H9 (cell line): Measurements from ENCODE around the gene MPHOSPH8. TPM values are rescaled to one million over a fixed set of nuclear protein-coding genes. Genes with fewer than 3 reads are reported as not detected.

Source experiments
- DNase-seq: peaks from one replicate; pipeline ENCODE4 v3.0.0-alpha.2; 2017
- H2AFZ ChIP-seq: one replicate; pipeline ENCODE4 v1.6.1; 2013; ENCODE audit warnings: mild to moderate bottlenecking, low read length, control low read depth, moderate library complexity
- H2AK5ac ChIP-seq: 2 replicates; pipeline ENCODE4 v1.6.1; 2013; ENCODE audit warnings: low read length, control low read depth, mixed read lengths; ENCODE audit not compliant: insufficient read length
- H2BK120ac ChIP-seq: one replicate; pipeline ENCODE4 v1.6.1; 2013; ENCODE audit warnings: low read depth, mild to moderate bottlenecking, low read length, control low read depth, inconsistent platforms; ENCODE audit not compliant: poor library complexity, severe bottlenecking
- H2BK12ac ChIP-seq: 2 replicates; pipeline ENCODE4 v1.6.1; 2013; ENCODE audit warnings: low read length, control low read depth, mixed read lengths, low read depth; ENCODE audit not compliant: insufficient read length
- H2BK15ac ChIP-seq: 2 replicates; pipeline ENCODE4 v1.6.1; 2013; ENCODE audit warnings: low read depth, low read length, control low read depth
- H2BK20ac ChIP-seq: one replicate; pipeline ENCODE4 v1.6.1; 2013; ENCODE audit warnings: low read depth, mild to moderate bottlenecking, low read length, control low read depth, inconsistent platforms; ENCODE audit not compliant: poor library complexity, severe bottlenecking
- H2BK5ac ChIP-seq: 2 replicates; pipeline ENCODE4 v1.6.1; 2013; ENCODE audit warnings: low read length, control low read depth, mixed read lengths; ENCODE audit not compliant: insufficient read length
- H3K14ac ChIP-seq: 2 replicates; pipeline ENCODE4 v1.6.1; 2013; ENCODE audit warnings: low read length, control low read depth; ENCODE audit not compliant: insufficient read depth
- H3K18ac ChIP-seq: 2 replicates; pipeline ENCODE4 v1.6.1; 2013; ENCODE audit warnings: low read depth, mild to moderate bottlenecking, mixed read lengths, low read length, control low read depth; ENCODE audit not compliant: insufficient read length
- H3K23ac ChIP-seq: 2 replicates; pipeline ENCODE4 v1.6.1; 2013; ENCODE audit warnings: low read length, control low read depth, mixed read lengths, low read depth; ENCODE audit not compliant: insufficient read length
- H3K23me2 ChIP-seq: 2 replicates; pipeline ENCODE4 v1.6.1; 2013; ENCODE audit warnings: low read depth, mild to moderate bottlenecking, mixed read lengths, low read length, control low read depth; ENCODE audit not compliant: insufficient read length, poor library complexity, severe bottlenecking
- H3K27ac ChIP-seq: 2 replicates; pipeline ENCODE4 v1.5.1; 2013; ENCODE audit warnings: low read length, control low read depth, mixed read lengths, low read depth; ENCODE audit not compliant: insufficient read length
- H3K27me3 ChIP-seq: 2 replicates; pipeline ENCODE4 v1.6.1; 2013; ENCODE audit warnings: low read length, control low read depth, inconsistent platforms; ENCODE audit not compliant: insufficient read depth
- H3K4ac ChIP-seq: 2 replicates; pipeline ENCODE4 v1.6.1; 2013; ENCODE audit warnings: low read depth, mild to moderate bottlenecking, control low read depth, inconsistent platforms, low read length, moderate library complexity
- H3K4me1 ChIP-seq: 2 replicates; pipeline ENCODE4 v1.6.1; 2013; ENCODE audit warnings: low read length, control low read depth, inconsistent platforms; ENCODE audit not compliant: insufficient read depth
- H3K4me2 ChIP-seq: 2 replicates; pipeline ENCODE4 v1.6.1; 2013; ENCODE audit warnings: low read length, control low read depth, mixed read lengths; ENCODE audit not compliant: insufficient read length, insufficient read depth
- H3K56ac ChIP-seq: 2 replicates; pipeline ENCODE4 v1.6.1; 2013; ENCODE audit warnings: low read depth, mild to moderate bottlenecking, mixed read lengths, low read length, control low read depth; ENCODE audit not compliant: insufficient read length
- H3K79me1 ChIP-seq: 2 replicates; pipeline ENCODE4 v1.6.1; 2013; ENCODE audit warnings: low read depth, mild to moderate bottlenecking, moderate library complexity, low read length, control low read depth, inconsistent platforms; ENCODE audit not compliant: insufficient read depth, poor library complexity, severe bottlenecking
- H3K79me2 ChIP-seq: 2 replicates; pipeline ENCODE4 v1.6.1; 2013; ENCODE audit warnings: low read length, control low read depth, inconsistent platforms; ENCODE audit not compliant: insufficient read depth
- H3K9ac ChIP-seq: 2 replicates; pipeline ENCODE4 v1.6.1; 2013; ENCODE audit warnings: low read length, control low read depth, mixed read lengths; ENCODE audit not compliant: insufficient read length; ENCODE audit errors: extremely low read depth
- H3K9me3 ChIP-seq: one replicate; pipeline ENCODE4 v1.6.1; 2013; ENCODE audit warnings: low read depth, low read length, inconsistent platforms; ENCODE audit not compliant: control insufficient read depth
- H3T11ph ChIP-seq: one replicate; pipeline ENCODE4 v1.6.1; 2013; ENCODE audit warnings: mild to moderate bottlenecking, low read length, control low read depth, inconsistent platforms
- H4K20me1 ChIP-seq: one replicate; pipeline ENCODE4 v1.6.1; 2013; ENCODE audit not compliant: control insufficient read depth, insufficient read length, insufficient read depth
- H4K5ac ChIP-seq: 2 replicates; pipeline ENCODE4 v1.6.1; 2013; ENCODE audit warnings: low read depth, mild to moderate bottlenecking, mixed read lengths, low read length, control low read depth; ENCODE audit not compliant: insufficient read length
- H4K8ac ChIP-seq: replicated peaks from 2 replicates; pipeline ENCODE4 v1.6.1; 2013; ENCODE audit warnings: low read length, control low read depth, mixed read lengths, low read depth; ENCODE audit not compliant: insufficient read length
- H4K91ac ChIP-seq: 2 replicates; pipeline ENCODE4 v1.6.1; 2013; ENCODE audit warnings: low read depth, mild to moderate bottlenecking, moderate library complexity, mixed read lengths, low read length, control low read depth; ENCODE audit not compliant: insufficient read length
- H3K27ac Mint-ChIP-seq, 3 experiments: 2 replicates in 2 of 3; 3 replicates in 1 of 3; pipeline ENCODE4 v1.8.0; 2020 to 2021; ENCODE audit warnings: mixed read lengths in 3 of 3, mild to moderate bottlenecking in 1 of 3, moderate library complexity in 1 of 3
- H3K27me3 Mint-ChIP-seq: 2 replicates; pipeline ENCODE4 v1.8.0; 2021; ENCODE audit warnings: low read depth, mild to moderate bottlenecking, moderate library complexity, mixed read lengths
- H3K36me3 Mint-ChIP-seq, 3 experiments: 2 replicates in 2 of 3; 3 replicates in 1 of 3; pipeline ENCODE4 v1.8.0; 2020 to 2021; ENCODE audit warnings: low read depth in 3 of 3, mixed read lengths in 3 of 3; ENCODE audit not compliant: insufficient read depth in 1 of 3
- H3K4me1 Mint-ChIP-seq, 2 experiments: 2 replicates each; pipeline ENCODE4 v1.8.0; 2020; ENCODE audit warnings: mixed read lengths in 2 of 2
- H3K4me3 Mint-ChIP-seq, 2 experiments: 2 replicates in 1 of 2; 3 replicates in 1 of 2; pipeline ENCODE4 v1.8.0; 2020 to 2021; ENCODE audit warnings: mild to moderate bottlenecking in 2 of 2, mixed read lengths in 2 of 2, moderate library complexity in 1 of 2
- H3K9me3 Mint-ChIP-seq, 2 experiments: 2 replicates in 1 of 2; 3 replicates in 1 of 2; pipeline ENCODE4 v1.8.0; 2020; ENCODE audit warnings: mild to moderate bottlenecking in 2 of 2, mixed read lengths in 2 of 2, moderate library complexity in 1 of 2
- CTCF ChIP-seq: fragments of 200-600 bp; sonication (generic); conservative IDR thresholded peaks from 3 replicates; pipeline ENCODE4 v1.8.0; 2021; ENCODE audit warnings: antibody characterized with exemption, mild to moderate bottlenecking
- WGBS: extraction: QIAGEN DNeasy Blood & Tissue Kit; methylation state at CpG from one replicate; pipeline ENCODE4 v1.1.7; 2013; ENCODE audit warnings: missing lambda C conversion rate, low lambda C conversion rate, mixed read lengths; ENCODE audit not compliant: insufficient read length; ENCODE audit errors: extremely low coverage; 5-methylcytosine and 5-hydroxymethylcytosine counted together
- total RNA-seq: library from RNA; stranded (reverse); gene quantifications from 2 replicates; pipeline ENCODE4 v1.2.1, GENCODE V29; 2021

MPHOSPH8 gene
- total RNA-seq, 1 experiment from 2014 or later, result 21.1 TPM

GRCh38 chr13:19596960-19597361 is 36.5 kb upstream of the MPHOSPH8 start:
- H4K91ac ChIP-seq, result no peak overlapping the region
- H3T11ph ChIP-seq, result no peak overlapping the region
- H3K27ac ChIP-seq, result no peak overlapping the region
- peaks cover 21% of the 10 kb centered on the region for H3K27me3 Mint-ChIP-seq
- no peak overlapping the region for H3K18ac ChIP-seq
- H3K9me3 ChIP-seq, result peaks cover 9% of the 10 kb centered on the region
- no peak overlapping the region for H2BK5ac ChIP-seq
- H3K4me2 ChIP-seq, result no peak overlapping the region
- no peak overlapping the region for H4K8ac ChIP-seq
- no peak overlapping the region for H3K9ac ChIP-seq
- peaks cover 0 to 10% (median 1%) of the 10 kb centered on the region in 3 experiments; a peak in 3 of 7 replicates for H3K36me3 Mint-ChIP-seq
- H3K4ac ChIP-seq, result no peak overlapping the region
- no peaks in the 10 kb centered on the region for H3K79me2 ChIP-seq
- H3K14ac ChIP-seq, result no peak overlapping the region
- no peak overlapping the region for H3K27ac Mint-ChIP-seq
- WGBS, result no CpG with 5 or more reads among the region's 6 CpGs
- H3K23me2 ChIP-seq, result peaks cover 3% of the 10 kb centered on the region
- H3K79me1 ChIP-seq, result no peaks in the 10 kb centered on the region
- no peak for TF ChIP-seq CTCF
- H2BK15ac ChIP-seq, result no peak overlapping the region
- no peaks in the 10 kb centered on the region for H4K20me1 ChIP-seq
- H3K4me1 ChIP-seq, result no peaks in the 10 kb centered on the region
- H2BK12ac ChIP-seq, result no peak overlapping the region
- no peak overlapping the region for H2BK120ac ChIP-seq
- H3K23ac ChIP-seq, result no peak overlapping the region
- H2BK20ac ChIP-seq, result no peak overlapping the region
- peaks cover 0 to 2% of the 10 kb centered on the region in 2 experiments; a peak in 2 of 4 replicates for H3K4me1 Mint-ChIP-seq
- no peak overlapping the region for H2AK5ac ChIP-seq
- no peak overlapping the region for H4K5ac ChIP-seq
- no peak overlapping the region for H2AFZ ChIP-seq
- H3K56ac ChIP-seq, result no peak overlapping the region
- no peaks in the 10 kb centered on the region for H3K27me3 ChIP-seq
- peaks cover 34 to 61% of the 10 kb centered on the region in 2 experiments for H3K9me3 Mint-ChIP-seq
- no peak for DNase-seq
- H3K4me3 Mint-ChIP-seq, result no peak overlapping the region
